IPS DF 4.7 (cell line): ENCODE results near the gene DDAH2.

Experiments used
- DNase-seq: peaks from one replicate; pipeline ENCODE4 v3.0.0-alpha.2; 2013; ENCODE audit warnings: low spot score; ENCODE audit errors: extremely low read depth

DDAH2 gene

GRCh38 chr6:31690231-31691077 is 38.6 kb downstream of the DDAH2 start:
- DNase-seq = no peak

DNA sequence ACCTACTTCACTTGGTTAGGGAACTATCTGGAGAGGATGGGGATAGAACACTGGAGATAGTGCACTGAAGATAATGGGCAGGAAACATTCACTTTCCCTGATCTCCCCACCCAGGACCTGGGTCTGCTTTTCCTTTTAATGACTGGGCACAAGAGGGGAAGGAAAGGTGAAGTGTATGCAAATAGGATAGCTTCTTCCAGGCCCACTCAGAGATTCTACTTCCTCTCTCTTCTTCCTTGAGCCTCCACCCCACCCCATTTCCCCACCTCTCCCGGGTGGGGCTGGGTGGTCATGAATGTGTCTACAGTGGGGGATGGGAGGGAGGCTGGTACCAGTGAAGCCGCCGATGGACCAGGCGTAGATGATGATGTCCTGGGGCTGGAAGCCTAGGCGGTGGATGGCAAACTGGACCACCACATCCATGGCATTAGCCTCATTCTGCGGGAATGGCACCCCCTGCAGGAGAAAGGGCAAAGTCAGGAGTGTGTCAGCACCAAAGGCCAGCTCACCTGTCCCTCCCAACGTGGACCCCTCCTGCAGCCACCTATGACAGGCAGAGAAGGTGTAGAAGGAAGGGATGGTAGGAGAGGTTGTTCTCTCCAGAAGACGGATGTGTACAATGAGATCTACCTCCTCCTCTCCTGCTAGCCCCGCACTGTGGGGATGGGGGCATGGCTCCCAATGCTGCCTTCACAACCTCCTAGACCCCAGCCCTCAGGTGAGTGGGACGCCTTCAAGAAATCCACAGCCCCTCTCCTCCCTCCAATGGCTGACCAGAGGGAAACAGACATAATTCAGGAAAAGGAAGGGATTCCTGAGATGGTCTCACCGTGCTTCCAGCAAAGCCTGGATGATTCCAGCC is 39.6 kb downstream of the DDAH2 start:
- no peak for DNase-seq

DNA sequence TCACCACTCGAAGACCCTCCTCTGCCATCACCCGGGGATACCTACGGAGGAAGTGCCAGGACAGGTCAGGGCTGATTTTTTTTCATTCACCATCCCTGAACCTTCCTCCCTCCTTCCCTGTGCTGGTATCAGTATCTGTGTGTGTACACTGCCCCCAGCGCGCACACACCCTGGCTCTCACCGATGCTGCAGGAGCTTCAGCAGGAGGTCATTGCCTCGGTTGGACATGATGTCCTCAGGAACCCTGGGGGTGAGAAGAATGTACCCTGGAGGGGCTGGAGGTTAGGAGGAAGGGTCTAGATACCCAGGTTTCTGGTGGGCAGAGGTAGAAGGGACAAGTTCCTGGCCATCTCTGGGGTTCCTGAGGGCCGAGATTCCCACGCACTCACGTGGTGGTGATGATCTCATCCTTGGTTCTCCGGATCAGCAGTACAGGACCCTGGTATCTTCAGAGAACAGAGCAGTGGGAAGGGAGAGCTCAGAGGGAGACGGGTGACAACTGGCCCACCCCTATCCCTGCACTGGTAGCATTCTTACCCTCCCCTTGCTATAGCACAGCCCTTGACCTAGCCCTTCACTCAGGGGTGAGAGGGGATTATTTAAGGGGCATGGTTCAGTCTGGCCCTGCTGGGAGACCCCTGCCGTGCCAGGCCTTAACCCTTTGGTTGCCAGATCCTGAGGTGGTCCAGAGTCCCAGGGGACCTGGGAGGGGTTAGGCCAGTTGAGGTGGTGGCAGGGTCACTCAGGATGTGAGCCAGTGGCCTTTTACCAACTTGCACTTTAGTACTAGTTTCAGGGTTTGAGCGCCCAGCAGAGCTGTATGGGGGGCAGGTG is 41.0 kb downstream of the DDAH2 start:
- DNase-seq = no peak

DNA sequence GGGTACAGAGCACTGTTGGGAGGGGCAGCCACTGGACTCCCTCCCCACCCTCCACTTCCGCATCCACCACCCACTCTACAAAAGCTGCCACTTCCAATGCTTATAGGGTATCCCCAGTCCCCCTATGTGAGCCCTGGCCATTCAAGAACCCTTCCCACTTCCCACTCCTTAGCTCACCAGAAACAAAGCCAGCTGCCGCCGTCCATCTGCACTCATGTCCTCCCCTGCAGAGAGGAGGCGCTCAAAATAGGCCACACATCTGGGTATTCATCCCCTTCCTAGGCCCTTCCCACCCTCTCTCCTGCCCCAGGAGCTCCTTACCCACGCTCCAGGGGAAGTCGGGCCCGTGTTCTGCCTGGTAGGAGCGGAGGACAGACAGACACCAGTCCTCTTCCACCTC is 41.8 kb downstream of the DDAH2 start:
- no peak for DNase-seq

DNA sequence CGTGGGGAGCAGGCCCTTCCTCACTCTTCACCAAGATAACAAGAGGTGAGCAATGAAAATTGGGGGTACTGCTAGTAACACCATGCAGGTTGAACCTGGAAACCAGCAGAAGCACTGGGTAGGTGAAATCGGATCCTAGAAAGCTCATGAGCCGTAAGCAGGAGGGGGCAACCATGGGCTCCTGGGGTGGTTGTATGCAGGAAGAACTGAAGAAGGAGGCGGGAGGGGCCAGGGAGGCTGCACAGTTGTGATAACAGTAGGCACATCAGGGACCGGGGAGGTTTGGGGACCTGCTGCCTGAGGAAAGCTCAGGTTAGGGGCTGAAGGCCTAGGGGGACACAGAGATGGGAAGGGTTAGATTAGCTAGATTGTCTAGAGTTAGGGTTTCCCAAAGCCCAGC is 42.6 kb downstream of the DDAH2 start:
- no peak for DNase-seq

- no peak for DNase-seq
These were observed 45.5 kb downstream of the DDAH2 start for GRCh38 chr6:31683591-31683990.

DNA sequence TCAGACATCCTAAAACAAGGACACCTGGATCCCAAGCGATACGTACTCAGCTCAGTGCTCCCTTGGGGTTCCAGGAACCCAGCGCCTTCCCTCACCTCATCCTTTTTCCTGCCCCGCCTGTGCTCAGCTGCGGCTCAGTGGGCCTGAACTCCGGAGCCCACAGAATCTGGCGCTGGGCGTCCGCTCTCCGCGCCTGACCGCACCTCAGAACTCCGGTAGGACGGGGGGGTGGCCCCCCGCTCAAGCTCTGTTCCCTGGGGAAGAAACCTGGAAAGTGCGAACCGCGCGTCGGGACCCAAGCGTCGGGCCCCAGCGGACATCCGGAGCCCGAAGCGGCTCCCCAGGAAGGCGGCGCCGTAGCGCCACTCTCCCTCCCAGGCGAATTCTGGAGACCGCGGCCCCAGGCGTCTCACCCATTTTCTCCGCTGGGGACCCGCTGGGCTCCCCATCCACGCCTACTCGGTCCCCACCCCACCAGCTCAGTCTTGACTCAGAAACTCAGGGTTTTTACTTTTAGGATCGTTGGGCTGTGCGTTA is 47.9 kb downstream of the DDAH2 start:
- no peak for DNase-seq

- no peak for DNase-seq
These were observed 48.6 kb downstream of the DDAH2 start, which contains the start of gene LY6G5C for GRCh38 chr6:31680226-31681134. LY6G5C (minus strand) TSS chr6:31681067; CDS start chr6:31680373, 694 bp downstream.

DNA sequence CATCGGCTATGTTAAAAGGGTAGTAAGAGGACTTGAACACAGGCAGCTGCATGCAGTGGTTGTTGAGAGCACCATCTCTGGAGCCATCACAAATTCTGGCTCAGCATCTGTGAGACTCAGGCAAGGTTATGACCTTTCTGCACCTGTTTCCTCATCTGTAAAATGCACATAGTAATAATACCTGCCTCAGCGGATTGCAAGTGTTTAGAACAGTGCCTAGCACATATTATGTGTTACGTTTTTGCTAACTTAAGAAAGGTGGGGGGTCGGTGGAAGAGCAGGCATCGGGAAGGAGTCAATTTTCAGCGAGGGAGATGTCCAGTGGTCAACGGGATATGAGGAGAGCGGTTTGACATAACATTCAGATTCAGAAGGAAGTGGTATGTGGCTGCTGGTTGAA is 51.1 kb downstream of the DDAH2 start:
- DNase-seq = no peak
